Osteoblast (primary cell): ENCODE results near the gene WDR7. TPM values are rescaled to one million over a fixed set of nuclear protein-coding genes. Genes with fewer than 3 reads are reported as not detected.

Experiments used
- DNase-seq: peaks from one replicate; pipeline ENCODE4 v3.0.0; 2011; ENCODE audit warnings: low spot score, mixed read lengths; ENCODE audit not compliant: insufficient read length; ENCODE audit errors: missing footprints
- H2AFZ ChIP-seq: 2 replicates; pipeline ENCODE4 v1.6.0; 2011; ENCODE audit warnings: mild to moderate bottlenecking, low read length
- H3K27ac ChIP-seq: 2 replicates; pipeline ENCODE4 v1.5.1; 2011; ENCODE audit warnings: mild to moderate bottlenecking, low read depth, low read length, moderate library complexity
- H3K27me3 ChIP-seq: 2 replicates; pipeline ENCODE4 v1.6.0; 2012; ENCODE audit warnings: mild to moderate bottlenecking, control low read depth, inconsistent platforms, low read length, moderate library complexity; ENCODE audit not compliant: insufficient read depth
- H3K36me3 ChIP-seq: 2 replicates; pipeline ENCODE4 v1.5.1; 2011; ENCODE audit warnings: mild to moderate bottlenecking, low read length, control low read depth, moderate library complexity; ENCODE audit not compliant: insufficient read depth
- H3K4me1 ChIP-seq: 2 replicates; pipeline ENCODE4 v1.5.1; 2011; ENCODE audit warnings: mild to moderate bottlenecking, low read length, control low read depth, moderate library complexity; ENCODE audit not compliant: insufficient read depth
- H3K4me2 ChIP-seq: 2 replicates; pipeline ENCODE4 v1.6.0; 2011; ENCODE audit warnings: mild to moderate bottlenecking, low read length; ENCODE audit not compliant: insufficient read depth
- H3K4me3 ChIP-seq: fragments of 200-600 bp; sonication (generic); 3 replicates; pipeline ENCODE4 v1.5.1; 2012; ENCODE audit warnings: mild to moderate bottlenecking, low read length, inconsistent platforms; ENCODE audit not compliant: insufficient read depth
- H3K79me2 ChIP-seq: 2 replicates; pipeline ENCODE4 v1.6.0; 2012; ENCODE audit warnings: mild to moderate bottlenecking, low read length, control low read depth, inconsistent platforms; ENCODE audit not compliant: insufficient read depth
- H3K9me3 ChIP-seq: 2 replicates; pipeline ENCODE4 v1.5.1; 2011; ENCODE audit warnings: low read depth, low read length, control low read depth
- H4K20me1 ChIP-seq: 2 replicates; pipeline ENCODE4 v1.6.0; 2012; ENCODE audit warnings: mild to moderate bottlenecking, low read length, control low read depth; ENCODE audit not compliant: insufficient read depth
- total RNA-seq: library from RNA; depleted of rRNA; stranded (reverse); fragments of >200 nt; gene quantifications from 2 replicates; pipeline ENCODE4 v1.2.3, GENCODE V29; 2012
- TF ChIP-seq, protein P1 (sequence below): IDR thresholded peaks from 2 replicates; pipeline ENCODE4 v1.5.1; 2011; ENCODE audit warnings: mild to moderate bottlenecking, low read depth, low read length, moderate library complexity; ENCODE audit errors: extremely low read depth

The WDR7 gene
- total RNA-seq, 1 donor: 23.2 TPM

GRCh38 chr18:56901919-56902318 lies 250.8 kb downstream of the WDR7 start:
- no peak overlapping the region for H2AFZ ChIP-seq
- no peaks in the 10 kb centered on the region for H3K27me3 ChIP-seq
- no peak overlapping the region for H3K4me2 ChIP-seq
- peaks cover 4% of the 10 kb centered on the region for H4K20me1 ChIP-seq
- H3K4me3 ChIP-seq: no peak overlapping the region
- H3K79me2 ChIP-seq: no peaks in the 10 kb centered on the region
- H3K36me3 ChIP-seq: no peaks in the 10 kb centered on the region
- TF ChIP-seq, protein P1, sequence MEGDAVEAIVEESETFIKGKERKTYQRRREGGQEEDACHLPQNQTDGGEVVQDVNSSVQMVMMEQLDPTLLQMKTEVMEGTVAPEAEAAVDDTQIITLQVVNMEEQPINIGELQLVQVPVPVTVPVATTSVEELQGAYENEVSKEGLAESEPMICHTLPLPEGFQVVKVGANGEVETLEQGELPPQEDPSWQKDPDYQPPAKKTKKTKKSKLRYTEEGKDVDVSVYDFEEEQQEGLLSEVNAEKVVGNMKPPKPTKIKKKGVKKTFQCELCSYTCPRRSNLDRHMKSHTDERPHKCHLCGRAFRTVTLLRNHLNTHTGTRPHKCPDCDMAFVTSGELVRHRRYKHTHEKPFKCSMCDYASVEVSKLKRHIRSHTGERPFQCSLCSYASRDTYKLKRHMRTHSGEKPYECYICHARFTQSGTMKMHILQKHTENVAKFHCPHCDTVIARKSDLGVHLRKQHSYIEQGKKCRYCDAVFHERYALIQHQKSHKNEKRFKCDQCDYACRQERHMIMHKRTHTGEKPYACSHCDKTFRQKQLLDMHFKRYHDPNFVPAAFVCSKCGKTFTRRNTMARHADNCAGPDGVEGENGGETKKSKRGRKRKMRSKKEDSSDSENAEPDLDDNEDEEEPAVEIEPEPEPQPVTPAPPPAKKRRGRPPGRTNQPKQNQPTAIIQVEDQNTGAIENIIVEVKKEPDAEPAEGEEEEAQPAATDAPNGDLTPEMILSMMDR: no peak
- H3K27ac ChIP-seq: no peak overlapping the region
- H3K9me3 ChIP-seq: no peaks in the 10 kb centered on the region
- H3K4me1 ChIP-seq: no peaks in the 10 kb centered on the region
- no peak for DNase-seq

- Histone ChIP-seq H4K20me1 (peaks cover 4% of the 10 kb centered on the region), H3K4me2 (no peak overlapping the region), H3K9me3 (no peaks in the 10 kb centered on the region), H3K4me3 (no peak overlapping the region), H3K4me1 (no peaks in the 10 kb centered on the region), H3K79me2 (no peaks in the 10 kb centered on the region), H3K36me3 (no peaks in the 10 kb centered on the region), H3K27me3 (no peaks in the 10 kb centered on the region), H3K27ac (no peak overlapping the region), H2AFZ (no peak overlapping the region)
- TF ChIP-seq, protein P1: no peak
- DNase-seq: no peak
Observed at GRCh38 chr18:56902653-56903052, 251.5 kb downstream of the WDR7 start.

GRCh38 chr18:56903686-56904085 lies 252.5 kb downstream of the WDR7 start:
- H3K79me2 ChIP-seq: no peaks in the 10 kb centered on the region
- no peak for DNase-seq
- H3K27me3 ChIP-seq: no peaks in the 10 kb centered on the region
- H3K27ac ChIP-seq: no peak overlapping the region
- no peaks in the 10 kb centered on the region for H3K9me3 ChIP-seq
- no peak overlapping the region for H2AFZ ChIP-seq
- no peak overlapping the region for H3K4me3 ChIP-seq
- peaks cover 4% of the 10 kb centered on the region for H4K20me1 ChIP-seq
- H3K4me2 ChIP-seq: no peak overlapping the region
- H3K4me1 ChIP-seq: no peaks in the 10 kb centered on the region
- TF ChIP-seq, protein P1: no peak
- H3K36me3 ChIP-seq: no peaks in the 10 kb centered on the region

DNA sequence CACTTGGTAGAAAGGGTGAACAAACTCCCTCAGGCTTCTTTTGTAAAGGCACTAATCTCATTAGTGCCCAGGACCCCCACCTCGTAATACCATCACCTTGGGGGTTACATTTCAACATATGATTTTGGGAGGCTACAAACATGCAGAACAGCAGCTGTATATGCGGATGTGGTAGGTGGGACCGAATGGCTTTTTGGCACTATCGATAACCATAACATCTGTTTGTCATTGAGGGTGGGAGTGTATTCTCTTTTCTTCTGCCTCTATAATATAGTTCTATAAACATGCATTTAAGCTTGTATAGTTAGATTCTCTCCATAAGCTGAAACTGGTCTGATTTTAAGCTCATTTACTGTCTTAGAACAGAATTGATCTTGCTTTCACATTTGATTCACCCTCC lies 256.6 kb downstream of the WDR7 start:
- no peak overlapping the region for H3K4me2 ChIP-seq
- H2AFZ ChIP-seq: no peak overlapping the region
- no peak overlapping the region for H3K27ac ChIP-seq
- no peak overlapping the region for H3K4me3 ChIP-seq
- no peaks in the 10 kb centered on the region for H3K79me2 ChIP-seq
- DNase-seq: no peak
- TF ChIP-seq, protein P1: no peak
- no peaks in the 10 kb centered on the region for H3K9me3 ChIP-seq
- H3K4me1 ChIP-seq: no peaks in the 10 kb centered on the region
- H4K20me1 ChIP-seq: no peaks in the 10 kb centered on the region
- H3K27me3 ChIP-seq: no peaks in the 10 kb centered on the region
- H3K36me3 ChIP-seq: no peaks in the 10 kb centered on the region
